Loucy (cell line): ENCODE results near the gene DRAXIN.

Source experiments
- H2AFZ ChIP-seq: fragments of 200-600 bp; sonication (generic); 2 replicates; pipeline ENCODE4 v1.6.0; 2016; ENCODE audit warnings: antibody characterized with exemption, mild to moderate bottlenecking, low read length, moderate library complexity
- H3F3A ChIP-seq: fragments of 200-600 bp; 2 replicates; pipeline ENCODE4 v1.6.0; 2016; ENCODE audit warnings: antibody characterized with exemption, low read depth, mild to moderate bottlenecking
- H3K27me3 ChIP-seq: fragments of 200-600 bp; sonication (generic); 2 replicates; pipeline ENCODE4 v1.6.1; 2014; ENCODE audit warnings: low read length, mild to moderate bottlenecking; ENCODE audit not compliant: insufficient read depth, poor library complexity, severe bottlenecking
- H3K36me3 ChIP-seq: fragments of 200-600 bp; sonication (generic); 2 replicates; pipeline ENCODE4 v1.6.1; 2016; ENCODE audit warnings: low read length; ENCODE audit not compliant: insufficient read depth
- H3K4me1 ChIP-seq: fragments of 200-600 bp; sonication (generic); 2 replicates; pipeline ENCODE4 v1.5.1; 2014; ENCODE audit warnings: low read length, mild to moderate bottlenecking; ENCODE audit not compliant: insufficient read depth, poor library complexity, severe bottlenecking
- H3K4me2 ChIP-seq: fragments of 200-600 bp; sonication (generic); 2 replicates; pipeline ENCODE4 v1.6.0; 2014; ENCODE audit warnings: antibody characterized with exemption, low read length, low read depth, mild to moderate bottlenecking; ENCODE audit not compliant: poor library complexity, severe bottlenecking
- H3K4me3 ChIP-seq: fragments of 200-600 bp; sonication (generic); 2 replicates; pipeline ENCODE4 v1.5.1; 2014; ENCODE audit warnings: low read length, mild to moderate bottlenecking, mixed read lengths; ENCODE audit not compliant: poor library complexity, severe bottlenecking
- H3K79me2 ChIP-seq: fragments of 200-600 bp; sonication (generic); 2 replicates; pipeline ENCODE4 v1.6.1; 2014; ENCODE audit warnings: low read length; ENCODE audit not compliant: insufficient read depth
- H3K9ac ChIP-seq: fragments of 200-600 bp; sonication (generic); 2 replicates; pipeline ENCODE4 v1.6.0; 2014; ENCODE audit warnings: mild to moderate bottlenecking, low read depth, low read length, moderate library complexity; ENCODE audit not compliant: poor library complexity, severe bottlenecking
- H3K9me2 ChIP-seq: fragments of 200-600 bp; sonication (generic); replicated peaks from 2 replicates; pipeline ENCODE4 v1.6.1; 2016; ENCODE audit warnings: low read depth, low read length, mixed read lengths
- H3K9me3 ChIP-seq: fragments of 200-600 bp; sonication (generic); 2 replicates; pipeline ENCODE4 v1.6.1; 2014; ENCODE audit warnings: mild to moderate bottlenecking, antibody characterized with exemption, low read length, low read depth; ENCODE audit not compliant: insufficient read depth
- H4K20me1 ChIP-seq: fragments of 200-600 bp; sonication (generic); 2 replicates; pipeline ENCODE4 v1.6.0; 2014; ENCODE audit warnings: antibody characterized with exemption, low read length, mild to moderate bottlenecking; ENCODE audit not compliant: insufficient read depth, poor library complexity, severe bottlenecking
- CTCF ChIP-seq: fragments of 200-600 bp; sonication (generic); conservative IDR thresholded peaks from 2 replicates; pipeline ENCODE4 v1.5.1; 2014; ENCODE audit warnings: mild to moderate bottlenecking, antibody characterized with exemption, low read length
- EZH2phosphoT487 ChIP-seq: fragments of 200-600 bp; IDR thresholded peaks from 2 replicates; pipeline ENCODE4 v1.6.1; 2018; ENCODE audit warnings: antibody characterized with exemption, mild to moderate bottlenecking, moderate library complexity, borderline replicate concordance

Gene DRAXIN

DNA sequence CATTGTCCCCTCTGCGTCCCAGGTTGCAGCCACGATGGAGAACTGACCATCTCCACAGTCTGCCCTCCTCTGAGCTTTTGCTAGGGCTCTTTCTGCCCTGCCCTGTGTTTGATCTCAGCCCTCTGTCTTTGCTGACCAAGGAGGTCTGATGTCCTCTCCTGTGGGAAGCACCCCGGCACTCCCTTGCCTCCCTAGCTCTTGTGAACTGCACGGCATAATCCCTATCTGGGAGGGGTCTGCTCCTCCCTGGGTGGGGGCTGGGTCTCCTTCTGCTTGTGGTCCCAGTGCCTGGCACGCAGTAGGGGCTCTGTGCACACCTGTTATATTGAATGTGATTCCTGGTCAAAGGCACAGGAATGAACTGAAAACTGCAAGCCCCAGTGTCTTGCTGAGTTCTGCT is 2.4 kb downstream of the DRAXIN start:
- H2AFZ ChIP-seq: no peak overlapping the region
- peak overlapping the region; percentile 97 for H3K9ac ChIP-seq
- H4K20me1 ChIP-seq: no peaks in the 10 kb centered on the region
- H3K4me3 ChIP-seq: peak overlapping the region; percentile 77
- peaks cover 55% of the 10 kb centered on the region for H3K4me1 ChIP-seq
- no peaks in the 10 kb centered on the region for H3K9me2 ChIP-seq
- peaks cover 47% of the 10 kb centered on the region for H3K79me2 ChIP-seq
- no peaks in the 10 kb centered on the region; the same call in 1 of the 2 replicates for H3F3A ChIP-seq
- peak overlapping the region; percentile 79 for H3K4me2 ChIP-seq
- no peaks in the 10 kb centered on the region for H3K27me3 ChIP-seq
- no peaks in the 10 kb centered on the region for H3K9me3 ChIP-seq
- TF ChIP-seq CTCF (no peak), EZH2phosphoT487 (no peak)
- no peaks in the 10 kb centered on the region for H3K36me3 ChIP-seq

DNA sequence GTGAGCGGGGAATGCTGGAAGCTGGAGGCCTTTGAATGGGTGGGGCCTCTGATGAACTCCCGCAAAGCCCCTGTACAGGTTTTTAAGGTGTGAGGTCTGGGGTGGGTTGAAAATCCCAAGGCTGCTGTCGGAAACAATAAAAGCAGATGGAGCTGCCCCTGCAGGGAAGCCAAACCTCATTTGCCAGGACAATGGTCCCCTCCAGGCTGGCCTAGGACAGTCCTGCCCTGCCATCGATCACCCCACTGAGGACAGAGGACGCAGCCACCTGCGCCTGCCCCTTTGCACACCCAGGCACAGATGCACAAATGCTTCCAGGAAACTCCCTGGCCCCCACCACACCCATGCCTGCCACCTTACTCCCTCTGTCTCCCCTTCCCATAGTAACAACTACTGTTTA is 4.4 kb downstream of the DRAXIN start:
- no peak overlapping the region for H3K9ac ChIP-seq
- no peaks in the 10 kb centered on the region for H3K9me2 ChIP-seq
- H3K4me1 ChIP-seq: peaks cover 39% of the 10 kb centered on the region
- no peaks in the 10 kb centered on the region for H3K36me3 ChIP-seq
- H3K9me3 ChIP-seq: no peaks in the 10 kb centered on the region
- no peak overlapping the region for H3K4me2 ChIP-seq
- no peaks in the 10 kb centered on the region for H3K27me3 ChIP-seq
- H3K4me3 ChIP-seq: no peak overlapping the region
- H4K20me1 ChIP-seq: no peaks in the 10 kb centered on the region
- no peaks in the 10 kb centered on the region; the same call in 1 of the 2 replicates for H3F3A ChIP-seq
- TF ChIP-seq CTCF: no peak
- no peak for TF ChIP-seq EZH2phosphoT487
- H2AFZ ChIP-seq: no peak overlapping the region
- H3K79me2 ChIP-seq: peaks cover 27% of the 10 kb centered on the region; the same call in 1 of the 2 replicates

DNA sequence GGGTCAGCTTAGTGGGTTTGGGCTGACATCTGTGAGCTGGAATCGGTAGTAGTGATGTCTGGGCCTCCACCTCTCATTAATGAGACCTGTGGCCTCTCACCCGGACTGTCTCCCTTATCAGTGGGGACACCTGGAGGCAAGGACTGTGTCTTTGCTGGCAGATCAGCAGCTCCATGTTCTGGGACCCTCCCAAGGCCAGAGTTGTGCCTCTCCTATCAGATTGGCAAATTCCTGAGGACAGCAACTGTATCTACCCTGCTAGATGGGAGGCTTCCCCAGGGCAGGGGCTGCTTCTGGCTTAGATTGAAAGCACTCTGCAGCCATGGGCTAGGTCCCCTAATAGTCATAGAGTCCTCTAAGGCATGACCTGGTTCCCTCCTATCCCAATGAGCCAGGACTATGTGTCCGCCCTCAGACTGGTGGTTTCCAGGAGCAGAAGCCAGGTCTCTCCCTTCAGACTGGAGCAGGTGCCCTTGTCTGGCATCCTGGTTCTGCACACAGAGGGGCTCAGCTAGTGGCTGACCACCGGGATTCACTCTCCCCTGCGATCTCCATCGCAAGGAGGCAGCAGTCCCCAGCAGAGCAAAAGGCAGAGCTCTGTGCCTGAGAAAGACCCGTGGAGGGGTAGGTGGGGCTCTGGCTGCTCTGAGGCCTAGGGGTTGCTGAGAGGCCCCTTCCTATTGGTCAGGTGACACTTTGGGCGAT is 5.8 kb downstream of the DRAXIN start:
- Histone ChIP-seq H3K36me3 (no peaks in the 10 kb centered on the region), H3K4me2 (no peak overlapping the region), H3K27me3 (no peaks in the 10 kb centered on the region), H2AFZ (no peak overlapping the region), H3K9me3 (no peaks in the 10 kb centered on the region), H3K9ac (no peak overlapping the region), H3F3A (no peaks in the 10 kb centered on the region; the same call in 1 of the 2 replicates), H3K9me2 (no peaks in the 10 kb centered on the region), H3K4me3 (no peak overlapping the region), H3K4me1 (peaks cover 34% of the 10 kb centered on the region), H3K79me2 (peaks cover 19% of the 10 kb centered on the region; the same call in 1 of the 2 replicates), H4K20me1 (no peaks in the 10 kb centered on the region)
- TF ChIP-seq CTCF: no peak
